Measurements from ENCODE around the gene RUFY3.

RUFY3 gene

GRCh38 chr4:70722199-70722791, 531 bp downstream of the RUFY3 start (continued):
- peak; percentile 45 for TF ChIP-seq ZNF629 (tag by site-specific recombination; IDR thresholded peaks at IDR 0.05)
- TF ChIP-seq EGR2 (tag by site-specific recombination; IDR thresholded peaks at IDR 0.05; ENCODE audit: low read depth), result peak; percentile 48
- no peak for TF ChIP-seq ZNF645 (tag by site-specific recombination; IDR thresholded peaks at IDR 0.05)
- TF ChIP-seq ZNF362 (tag by site-specific recombination; IDR thresholded peaks at IDR 0.05), result 0 out of 2 replicates have a peak, but pooled peaks have one; percentile 54
- 0 out of 2 replicates have a peak, but pooled peaks have one; percentile 19 for TF ChIP-seq TSHZ1 (tag by site-specific recombination; IDR thresholded peaks at IDR 0.05; ENCODE audit: borderline replicate concordance)
- 0 out of 2 replicates have a peak, but pooled peaks have one; percentile 35 for TF ChIP-seq KLF16 (tag by site-specific recombination; IDR thresholded peaks at IDR 0.05)
- TF ChIP-seq ZNF2 (tag by site-specific recombination; IDR thresholded peaks at IDR 0.05), result peak; percentile 28; the same call in 1 of the 2 replicates
- 0 out of 2 replicates have a peak, but pooled peaks have one; percentile 48 for TF ChIP-seq ZNF324 (tag by site-specific recombination; IDR thresholded peaks at IDR 0.05)
- peak; percentile 68 for TF ChIP-seq ZNF600 (tag by site-specific recombination; IDR thresholded peaks at IDR 0.05)
- TF ChIP-seq ZBTB20 (tag by site-specific recombination; IDR thresholded peaks at IDR 0.05), result no peak
- peak; percentile 28; the same call in 1 of the 2 replicates for TF ChIP-seq ZXDB (tag by site-specific recombination; IDR thresholded peaks at IDR 0.05)
- no peak for TF ChIP-seq ZNF211 (tag by site-specific recombination; IDR thresholded peaks at IDR 0.05; ENCODE audit: low read depth)
- no peak for TF ChIP-seq ZNF777 (tag by site-specific recombination; IDR thresholded peaks at IDR 0.05; ENCODE audit: borderline replicate concordance)
- peak; percentile 45; the same call in 1 of the 2 replicates for TF ChIP-seq ZFP69B (tag by site-specific recombination; IDR thresholded peaks at IDR 0.05)
- TF ChIP-seq ZSCAN4 (tag by site-specific recombination; IDR thresholded peaks at IDR 0.05), result peak; percentile 90
- no peak for TF ChIP-seq ZEB2 (tag by site-specific recombination; IDR thresholded peaks at IDR 0.05)
- TF ChIP-seq SP7 (tag by site-specific recombination; IDR thresholded peaks at IDR 0.05), result peak; percentile 48
- no peak for TF ChIP-seq ZNF146 (tag by site-specific recombination; IDR thresholded peaks at IDR 0.05)
- 0 out of 2 replicates have a peak, but pooled peaks have one; percentile 23 for TF ChIP-seq KLF17 (tag by site-specific recombination; IDR thresholded peaks at IDR 0.05)
- TF ChIP-seq ZNF398 (tag by site-specific recombination; IDR thresholded peaks at IDR 0.05), result peak; percentile 40; the same call in 1 of the 2 replicates
- TF ChIP-seq ZFP37 (tag by site-specific recombination; IDR thresholded peaks at IDR 0.05), result 0 out of 2 replicates have a peak, but pooled peaks have one; percentile 40
- TF ChIP-seq ZFHX2 (tag by site-specific recombination; conservative IDR thresholded peaks at IDR 0.05), result peak; percentile 34; the same call in 1 of the 2 replicates
- TF ChIP-seq PATZ1 (tag by site-specific recombination; IDR thresholded peaks at IDR 0.05), result peak; percentile 44; the same call in 1 of the 2 replicates
